ENCODE measurements around the gene TELO2.

GRCh38 chr16:1495889-1496262 is 2.7 kb downstream of the TELO2 start:
- TF ChIP-seq FOSL2 (IDR thresholded peaks at IDR 0.05) (no peak), FOSL2 (CRISPR knock-in tag; IDR thresholded peaks at IDR 0.05) (no peak), EP300 (IDR thresholded peaks at IDR 0.05) (no peak), REST (IDR thresholded peaks at IDR 0.05) (no peak), JUN (IDR thresholded peaks at IDR 0.05) (no peak), ESRRA (IDR thresholded peaks at IDR 0.05; ENCODE audit: borderline replicate concordance, low read length) (no peak), POLR2A (IDR thresholded peaks at IDR 0.05; ENCODE audit: low read length) (no peak), HDAC2 (IDR thresholded peaks at IDR 0.05) (no peak)
- TF ChIP-seq, protein P1, sequence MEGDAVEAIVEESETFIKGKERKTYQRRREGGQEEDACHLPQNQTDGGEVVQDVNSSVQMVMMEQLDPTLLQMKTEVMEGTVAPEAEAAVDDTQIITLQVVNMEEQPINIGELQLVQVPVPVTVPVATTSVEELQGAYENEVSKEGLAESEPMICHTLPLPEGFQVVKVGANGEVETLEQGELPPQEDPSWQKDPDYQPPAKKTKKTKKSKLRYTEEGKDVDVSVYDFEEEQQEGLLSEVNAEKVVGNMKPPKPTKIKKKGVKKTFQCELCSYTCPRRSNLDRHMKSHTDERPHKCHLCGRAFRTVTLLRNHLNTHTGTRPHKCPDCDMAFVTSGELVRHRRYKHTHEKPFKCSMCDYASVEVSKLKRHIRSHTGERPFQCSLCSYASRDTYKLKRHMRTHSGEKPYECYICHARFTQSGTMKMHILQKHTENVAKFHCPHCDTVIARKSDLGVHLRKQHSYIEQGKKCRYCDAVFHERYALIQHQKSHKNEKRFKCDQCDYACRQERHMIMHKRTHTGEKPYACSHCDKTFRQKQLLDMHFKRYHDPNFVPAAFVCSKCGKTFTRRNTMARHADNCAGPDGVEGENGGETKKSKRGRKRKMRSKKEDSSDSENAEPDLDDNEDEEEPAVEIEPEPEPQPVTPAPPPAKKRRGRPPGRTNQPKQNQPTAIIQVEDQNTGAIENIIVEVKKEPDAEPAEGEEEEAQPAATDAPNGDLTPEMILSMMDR (IDR thresholded peaks at IDR 0.05) = no peak

Data from A549 (cell line).